Effector CD4-positive, alpha-beta T cell (primary cell): ENCODE measurements around the gene ITPKB.

ENCODE experiments used
- DNase-seq: peaks from one replicate; pipeline ENCODE4 v3.0.0-alpha.2; 2020

ITPKB gene

GRCh38 chr1:226682871-226683814 lies 55.9 kb downstream of the ITPKB start:
- peak; percentile 28 for DNase-seq

GRCh38 chr1:226681652-226682493 lies 57.2 kb downstream of the ITPKB start:
- DNase-seq = no peak

GRCh38 chr1:226680653-226681052 lies 58.4 kb downstream of the ITPKB start:
- DNase-seq = no peak

GRCh38 chr1:226679853-226680516 lies 59.1 kb downstream of the ITPKB start:
- DNase-seq = peak; percentile 76

- DNase-seq = no peak
Measured at GRCh38 chr1:226679262-226679661, 59.8 kb downstream of the ITPKB start.

GRCh38 chr1:226678701-226679100 lies 60.4 kb downstream of the ITPKB start:
- DNase-seq = peak; percentile 39

GRCh38 chr1:226678251-226678650 lies 60.8 kb downstream of the ITPKB start:
- DNase-seq = no peak

GRCh38 chr1:226677027-226678020 lies 61.8 kb downstream of the ITPKB start:
- peak; percentile 78 for DNase-seq

- no peak for DNase-seq
Measured at GRCh38 chr1:226676381-226676780, 62.7 kb downstream of the ITPKB start.

- peak; percentile 36 for DNase-seq
Measured at GRCh38 chr1:226675715-226676357, 63.2 kb downstream of the ITPKB start.

- peak; percentile 79 for DNase-seq
Measured at GRCh38 chr1:226674892-226675714, 64.0 kb downstream of the ITPKB start.

GRCh38 chr1:226672339-226672762 lies 66.7 kb downstream of the ITPKB start:
- DNase-seq = no peak

GRCh38 chr1:226671277-226671676 lies 67.8 kb downstream of the ITPKB start:
- no peak for DNase-seq

GRCh38 chr1:226670073-226670472 lies 69.0 kb downstream of the ITPKB start:
- DNase-seq = no peak

- no peak for DNase-seq
Measured at GRCh38 chr1:226668173-226668560, 70.9 kb downstream of the ITPKB start.

- no peak for DNase-seq
Measured at GRCh38 chr1:226666692-226667091, 72.4 kb downstream of the ITPKB start.

- no peak for DNase-seq
Measured at GRCh38 chr1:226666164-226666506, 72.9 kb downstream of the ITPKB start.

GRCh38 chr1:226665505-226666163 lies 73.4 kb downstream of the ITPKB start:
- no peak for DNase-seq

- no peak for DNase-seq
Measured at GRCh38 chr1:226664413-226665101, 74.5 kb downstream of the ITPKB start.
